ENCODE measurements around the gene CDYL2.
"Not testable (repeated sequence)": the region's sequence is repeated elsewhere in the genome, so short reads cannot be mapped to it uniquely, and the experiment has no call there.

The CDYL2 gene

GRCh38 chr16:80804526-80805383 lies at the start of gene CDYL2:
CDYL2 (minus strand) TSS chr16:80804598; CDS start chr16:80804173, 425 bp downstream.
- peak; percentile 62 for DNase-seq

- peak; percentile 59 for DNase-seq
Observed at GRCh38 chr16:80852261-80852872, 48.0 kb upstream of the CDYL2 start.

GRCh38 chr16:80851831-80852230 lies 47.4 kb upstream of the CDYL2 start:
- no peak for DNase-seq

- no peak for DNase-seq
Observed at GRCh38 chr16:80850757-80851156, 46.4 kb upstream of the CDYL2 start.

GRCh38 chr16:80848862-80849261 lies 44.5 kb upstream of the CDYL2 start:
- no peak for DNase-seq

GRCh38 chr16:80846680-80847079 lies 42.3 kb upstream of the CDYL2 start:
- no peak for DNase-seq

GRCh38 chr16:80846275-80846674 lies 41.9 kb upstream of the CDYL2 start:
- no peak for DNase-seq

- no peak for DNase-seq
Observed at GRCh38 chr16:80844395-80844794, 40.0 kb upstream of the CDYL2 start.

- no peak for DNase-seq
Observed at GRCh38 chr16:80841231-80841630, 36.8 kb upstream of the CDYL2 start.

GRCh38 chr16:80837533-80838147 lies 33.2 kb upstream of the CDYL2 start:
- DNase-seq: no peak

- DNase-seq: no peak
Observed at GRCh38 chr16:80836846-80837245, 32.4 kb upstream of the CDYL2 start.

GRCh38 chr16:80836202-80836601 lies 31.8 kb upstream of the CDYL2 start:
- DNase-seq: no peak

- DNase-seq: no peak
Observed at GRCh38 chr16:80831039-80831438, 26.6 kb upstream of the CDYL2 start.

GRCh38 chr16:80828495-80828894 lies 24.1 kb upstream of the CDYL2 start:
- no peak for DNase-seq

- no peak for DNase-seq
Observed at GRCh38 chr16:80827007-80827406, 22.6 kb upstream of the CDYL2 start.

- no peak for DNase-seq
Observed at GRCh38 chr16:80825365-80825758, 21.0 kb upstream of the CDYL2 start.

GRCh38 chr16:80824623-80825364 lies 20.4 kb upstream of the CDYL2 start:
- peak; percentile 80 for DNase-seq

GRCh38 chr16:80819988-80820387 lies 15.6 kb upstream of the CDYL2 start:
- no peak for DNase-seq

GRCh38 chr16:80816356-80816755 lies 12.0 kb upstream of the CDYL2 start:
- DNase-seq: no peak

GRCh38 chr16:80815278-80815677 lies 10.9 kb upstream of the CDYL2 start:
- not testable (repeated sequence) for DNase-seq

- DNase-seq: no peak
Observed at GRCh38 chr16:80812593-80812992, 8.2 kb upstream of the CDYL2 start.

GRCh38 chr16:80809366-80809765 lies 5.0 kb upstream of the CDYL2 start:
- no peak for DNase-seq

GRCh38 chr16:80807906-80808305 lies 3.5 kb upstream of the CDYL2 start:
- DNase-seq: peak; percentile 58

All from hematopoietic multipotent progenitor cell treated with erythropoietin and hydrocortisone succinate and interleukin-3 and kit ligand, for 6 days (in vitro differentiated cells).